ENCODE results near the gene DOCK10. TPM values are rescaled to one million over a fixed set of nuclear protein-coding genes. Genes with fewer than 3 reads are reported as not detected.

Gene DOCK10
- total and polyA plus RNA-seq, 7 donors, result 3.0 to 11.4 (median 5.4) TPM

- H3K27ac ChIP-seq, result no peak overlapping the region
- 87 to 89% methylated on average over 6 of the region's 6 CpGs for WGBS, 2 donors
- H3K27me3 ChIP-seq, result no peaks in the 10 kb centered on the region
- no peaks in the 10 kb centered on the region for H3K4me1 ChIP-seq
- no peak for DNase-seq
- TF ChIP-seq EP300 (IDR thresholded peaks at IDR 0.05), result no peak
- TF ChIP-seq CTCF (IDR thresholded peaks at IDR 0.05), result no peak
- TF ChIP-seq POLR2A (IDR thresholded peaks at IDR 0.05), result no peak
- TF ChIP-seq POLR2AphosphoS5 (IDR thresholded peaks at IDR 0.05), result no peak
- no peaks in the 10 kb centered on the region for H3K36me3 ChIP-seq
- no peak overlapping the region for H3K4me3 ChIP-seq
- no peaks in the 10 kb centered on the region for H3K9me3 ChIP-seq
- intact Hi-C loops (cut with DNase I), result no loop called here
Observed at GRCh38 chr2:224835405-224835804, 206.9 kb downstream of the DOCK10 start.

DNA sequence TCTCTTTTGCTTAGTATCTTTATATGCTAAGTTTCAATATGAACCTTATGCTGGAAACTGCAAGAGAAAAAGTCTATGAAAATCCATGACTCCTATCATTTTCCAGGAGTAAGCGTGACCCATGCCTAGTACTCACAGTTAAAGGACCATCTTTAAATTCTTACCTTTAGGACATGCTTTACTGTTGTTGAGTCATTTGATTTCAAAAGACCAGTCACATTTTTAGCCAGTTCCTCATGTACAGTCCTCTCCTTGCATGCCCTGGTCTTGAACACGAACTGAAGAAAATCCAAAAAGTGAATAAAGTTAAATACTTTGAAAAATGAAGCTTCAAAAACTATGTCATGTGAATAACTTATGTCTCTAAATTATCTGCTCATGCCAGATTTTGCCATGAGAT, 208.3 kb downstream of the DOCK10 start:
- intact Hi-C loops (cut with DNase I), result no loop called here
- no peak overlapping the region for H3K27ac ChIP-seq
- 95 to 96% methylated on average over 2 of the region's 2 CpGs for WGBS, 2 donors
- H3K4me1 ChIP-seq, result no peaks in the 10 kb centered on the region
- no peak overlapping the region for H3K4me3 ChIP-seq
- TF ChIP-seq EP300 (IDR thresholded peaks at IDR 0.05), result no peak
- no peaks in the 10 kb centered on the region for H3K27me3 ChIP-seq
- H3K36me3 ChIP-seq, result no peaks in the 10 kb centered on the region
- no peak for DNase-seq
- no peaks in the 10 kb centered on the region for H3K9me3 ChIP-seq

- no peak for TF ChIP-seq POLR2AphosphoS5 (IDR thresholded peaks at IDR 0.05)
- no peak for TF ChIP-seq CTCF (IDR thresholded peaks at IDR 0.05)
- no peaks in the 10 kb centered on the region for H3K4me1 ChIP-seq
- no peak overlapping the region for H3K27ac ChIP-seq
- intact Hi-C loops (cut with DNase I), result no loop called here
- no peaks in the 10 kb centered on the region for H3K27me3 ChIP-seq
- WGBS, 2 donors, result 89 to 94% methylated on average over 3 of the region's 3 CpGs
- no peaks in the 10 kb centered on the region for H3K36me3 ChIP-seq
- no peak for DNase-seq
- H3K4me3 ChIP-seq, result no peak overlapping the region
- H3K9me3 ChIP-seq, result no peaks in the 10 kb centered on the region
Observed at GRCh38 chr2:224832207-224832606, 210.1 kb downstream of the DOCK10 start.

DNA sequence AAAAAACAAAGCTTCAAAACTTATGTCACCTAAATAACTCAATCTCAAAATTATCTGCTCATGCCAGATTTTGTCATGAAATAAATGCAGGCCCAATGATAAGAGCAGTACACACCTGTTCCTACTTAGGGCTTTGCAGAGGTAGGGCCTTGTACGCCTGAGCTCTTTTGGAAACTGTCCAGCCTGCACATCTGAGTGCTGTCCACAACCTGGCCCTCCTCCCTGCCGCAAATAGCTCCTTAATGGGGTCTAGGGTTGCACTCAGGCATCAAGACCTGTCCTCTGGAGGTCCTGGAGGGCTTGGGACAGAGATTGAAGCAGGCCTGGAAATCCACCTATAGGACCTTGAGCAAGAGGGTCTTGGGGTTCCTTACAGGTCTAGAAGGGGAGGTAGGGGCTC, 210.7 kb downstream of the DOCK10 start:
- 75 to 93% methylated on average over 2 of the region's 2 CpGs for WGBS, 2 donors
- Histone ChIP-seq H3K4me3 (no peak overlapping the region), H3K9me3 (no peaks in the 10 kb centered on the region), H3K27ac (no peak overlapping the region), H3K27me3 (no peaks in the 10 kb centered on the region), H3K36me3 (no peaks in the 10 kb centered on the region), H3K4me1 (no peaks in the 10 kb centered on the region)
- DNase-seq, result no peak
- intact Hi-C loops (cut with DNase I), result no loop called here
- TF ChIP-seq POLR2AphosphoS5 (IDR thresholded peaks at IDR 0.05), result no peak
- TF ChIP-seq CTCF (IDR thresholded peaks at IDR 0.05), result no peak
- TF ChIP-seq EP300 (IDR thresholded peaks at IDR 0.05), result no peak
- no peak for TF ChIP-seq POLR2A (IDR thresholded peaks at IDR 0.05)

GRCh38 chr2:224820283-224820991, 221.8 kb downstream of the DOCK10 start:
- no peak overlapping the region for H3K27ac ChIP-seq
- no peak overlapping the region for H3K4me3 ChIP-seq
- no peaks in the 10 kb centered on the region for H3K27me3 ChIP-seq
- no peaks in the 10 kb centered on the region for H3K4me1 ChIP-seq
- WGBS, 2 donors, result 89 to 90% methylated on average over 7 of the region's 7 CpGs
- intact Hi-C loops (cut with DNase I), result no loop called here
- TF ChIP-seq POLR2A (IDR thresholded peaks at IDR 0.05) (no peak), CTCF (IDR thresholded peaks at IDR 0.05) (no peak), EP300 (IDR thresholded peaks at IDR 0.05) (no peak), POLR2AphosphoS5 (IDR thresholded peaks at IDR 0.05) (no peak)
- no peaks in the 10 kb centered on the region for H3K36me3 ChIP-seq
- DNase-seq, result no peak
- H3K9me3 ChIP-seq, result no peaks in the 10 kb centered on the region

Measured in sigmoid colon (tissue), 7 donors.